HG03066 (cell line): ENCODE data around the gene FAM83F.

ENCODE experiments used
- ATAC-seq: cut with Tn5 transposase; IDR thresholded peaks from one replicate; pipeline ENCODE4 v1.9.1; 2021; ENCODE audit warnings: low read depth; ENCODE audit not compliant: unreplicated experiment

FAM83F gene

GRCh38 chr22:39962071-39962470, 32.7 kb upstream of the FAM83F start:
- no peak for ATAC-seq

DNA sequence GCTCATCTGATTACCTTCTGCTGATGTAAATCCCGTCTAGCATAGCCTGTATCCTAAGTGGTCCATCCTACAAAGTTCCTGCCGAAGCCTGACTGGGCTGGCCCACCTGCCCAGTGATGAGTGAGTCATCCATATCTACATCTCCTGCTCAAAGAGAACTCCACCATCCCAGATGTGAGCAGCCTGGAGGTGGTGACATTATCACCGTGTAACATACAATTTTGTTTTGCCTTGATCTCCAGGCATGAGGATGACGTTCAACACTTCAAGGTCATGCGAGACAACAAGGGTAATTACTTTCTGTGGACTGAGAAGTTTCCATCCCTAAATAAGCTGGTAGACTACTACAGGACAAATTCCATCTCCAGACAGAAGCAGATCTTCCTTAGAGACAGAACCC, 29.0 kb upstream of the FAM83F start:
- no peak for ATAC-seq

GRCh38 chr22:39966470-39966869, 28.3 kb upstream of the FAM83F start:
- ATAC-seq, result no peak

DNA sequence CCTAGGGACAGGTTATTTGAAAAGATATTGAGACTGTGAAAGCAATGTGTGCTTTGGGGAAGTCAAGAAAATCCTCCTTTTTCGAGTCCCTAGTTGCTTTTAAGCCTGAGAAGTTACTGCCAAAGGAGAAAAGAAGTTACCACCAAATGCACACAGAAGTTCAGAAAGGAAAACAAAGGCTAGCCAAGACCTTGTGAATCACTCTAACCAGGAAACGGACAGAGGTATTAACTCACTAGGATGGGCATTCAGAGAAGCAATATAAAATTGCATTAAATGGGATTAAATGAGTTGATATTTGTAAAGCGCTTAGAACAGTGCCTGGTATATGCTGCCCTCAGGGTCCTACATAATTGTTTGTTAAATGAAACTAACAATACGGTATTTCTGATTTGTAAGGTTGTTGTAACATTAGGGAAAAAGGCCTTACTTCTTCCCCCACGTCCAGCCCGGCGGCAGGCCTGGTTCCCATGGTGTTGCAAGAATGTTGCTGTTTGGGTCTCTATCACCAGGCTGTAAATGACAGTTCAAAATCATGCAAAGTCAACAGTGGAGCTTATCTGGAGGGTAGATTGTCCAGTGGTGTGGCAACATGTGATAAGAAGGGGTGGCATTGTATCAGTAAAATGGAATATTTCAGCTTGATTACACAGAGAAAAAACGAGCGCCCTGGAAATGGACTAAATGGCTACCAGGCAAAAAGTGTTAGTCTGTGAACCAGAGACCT, 27.5 kb upstream of the FAM83F start:
- no peak for ATAC-seq

GRCh38 chr22:39967996-39968972, 26.5 kb upstream of the FAM83F start:
- ATAC-seq, result no peak

- no peak for ATAC-seq
Measured at GRCh38 chr22:39970742-39971141, 24.0 kb upstream of the FAM83F start.

DNA sequence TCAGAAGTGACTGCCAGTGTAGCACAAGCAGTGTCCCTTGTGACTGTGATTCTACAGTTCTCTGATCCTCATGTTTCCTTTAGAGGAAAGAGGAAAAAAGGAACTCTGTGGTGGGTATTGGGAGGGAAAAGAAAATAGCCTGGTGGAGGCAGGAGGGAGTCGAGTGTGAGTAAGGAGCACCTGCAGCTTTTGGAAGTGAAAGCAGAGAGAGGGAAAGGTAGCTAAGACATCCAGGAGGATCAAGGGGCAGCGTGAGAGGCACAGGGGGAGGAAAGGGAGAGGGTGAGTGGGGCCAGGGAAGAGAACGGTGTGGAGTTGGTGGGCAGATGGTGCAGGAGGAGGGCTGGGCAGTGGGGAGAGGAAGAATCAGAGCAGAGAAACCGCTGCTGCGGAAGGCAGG, 22.1 kb upstream of the FAM83F start:
- ATAC-seq, result no peak

DNA sequence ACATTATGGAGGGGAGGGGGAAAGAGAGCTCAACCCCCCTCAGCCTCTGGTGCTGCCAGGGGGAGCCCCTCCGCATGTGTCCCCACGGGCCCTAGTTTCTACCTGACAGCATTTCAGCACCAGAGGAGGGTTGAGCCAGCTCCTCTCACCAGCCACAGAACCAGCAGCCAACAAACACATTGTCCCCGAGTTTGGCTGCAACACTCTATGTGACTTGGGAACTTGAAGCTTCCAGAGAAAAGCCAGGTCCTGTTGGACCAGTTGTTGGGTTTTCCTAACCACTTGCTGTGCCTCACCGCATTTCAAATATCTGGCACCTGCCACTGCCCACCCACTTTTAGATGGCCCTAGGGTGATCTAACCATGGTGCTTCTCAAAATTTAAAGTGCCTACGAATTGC, 21.1 kb upstream of the FAM83F start:
- no peak for ATAC-seq

- no peak for ATAC-seq
Measured at GRCh38 chr22:39974065-39974464, 20.7 kb upstream of the FAM83F start.

DNA sequence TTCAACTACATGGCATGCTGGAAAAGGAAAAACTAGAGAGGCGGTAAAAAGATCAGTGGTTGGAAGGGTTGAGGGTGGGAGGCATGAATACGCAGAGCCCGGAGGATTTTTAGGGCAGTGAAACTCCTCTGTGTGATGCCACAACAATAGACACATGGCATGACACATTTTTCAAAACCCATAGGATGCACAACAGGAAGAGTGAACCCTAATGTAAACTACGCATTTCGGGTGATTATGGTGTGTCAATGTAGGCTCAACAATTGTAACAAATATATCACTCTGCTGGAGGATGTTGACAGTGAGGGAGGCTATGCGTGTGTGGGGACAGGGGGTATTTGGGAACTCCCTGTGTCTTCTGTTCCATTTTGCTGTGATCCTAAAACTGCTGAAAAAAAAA, 15.7 kb upstream of the FAM83F start:
- no peak for ATAC-seq

DNA sequence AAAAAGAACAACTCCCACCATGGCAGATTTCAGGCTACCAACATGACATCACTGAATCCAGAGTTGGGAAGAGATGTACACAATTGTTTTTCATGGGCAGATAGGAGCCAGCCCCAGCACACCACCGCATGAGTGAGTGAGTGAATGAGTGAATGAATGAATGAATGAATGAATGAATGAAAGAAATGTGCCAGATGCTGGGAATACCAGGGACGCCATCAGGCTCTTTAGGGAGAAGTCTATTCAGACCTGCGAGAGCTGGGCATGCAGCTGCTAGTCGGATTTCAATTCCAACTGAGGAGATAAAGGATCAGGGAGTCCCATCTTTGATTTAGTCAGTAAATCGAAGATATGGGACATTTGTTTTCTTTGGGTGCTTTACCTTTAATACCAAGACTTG, 15.3 kb upstream of the FAM83F start:
- ATAC-seq, result no peak

GRCh38 chr22:39980596-39980995, 14.2 kb upstream of the FAM83F start:
- ATAC-seq, result no peak

- ATAC-seq, result no peak
Measured at GRCh38 chr22:39983346-39983745, 11.4 kb upstream of the FAM83F start.

- no peak for ATAC-seq
Measured at GRCh38 chr22:39984006-39984405, 10.7 kb upstream of the FAM83F start.

DNA sequence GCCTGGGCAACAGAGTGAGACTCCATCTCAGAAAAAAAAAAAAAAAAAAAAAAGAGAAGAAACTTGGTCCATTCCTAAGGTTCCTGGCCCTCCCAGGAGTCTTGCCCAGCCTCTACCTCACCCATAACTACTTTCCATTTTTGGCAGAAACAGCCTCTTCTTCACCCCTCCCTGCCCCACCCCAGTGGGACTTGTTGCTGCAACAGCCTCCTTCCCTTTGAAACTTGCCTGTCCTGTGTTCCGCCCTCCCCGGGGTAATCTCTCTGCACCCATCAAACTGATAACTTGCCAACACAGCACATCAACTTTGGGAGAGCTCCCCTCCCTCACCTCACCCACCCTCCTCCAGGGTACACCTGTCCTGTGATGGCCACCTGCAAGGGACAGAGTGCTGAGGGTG, 10.0 kb upstream of the FAM83F start:
- ATAC-seq, result no peak

DNA sequence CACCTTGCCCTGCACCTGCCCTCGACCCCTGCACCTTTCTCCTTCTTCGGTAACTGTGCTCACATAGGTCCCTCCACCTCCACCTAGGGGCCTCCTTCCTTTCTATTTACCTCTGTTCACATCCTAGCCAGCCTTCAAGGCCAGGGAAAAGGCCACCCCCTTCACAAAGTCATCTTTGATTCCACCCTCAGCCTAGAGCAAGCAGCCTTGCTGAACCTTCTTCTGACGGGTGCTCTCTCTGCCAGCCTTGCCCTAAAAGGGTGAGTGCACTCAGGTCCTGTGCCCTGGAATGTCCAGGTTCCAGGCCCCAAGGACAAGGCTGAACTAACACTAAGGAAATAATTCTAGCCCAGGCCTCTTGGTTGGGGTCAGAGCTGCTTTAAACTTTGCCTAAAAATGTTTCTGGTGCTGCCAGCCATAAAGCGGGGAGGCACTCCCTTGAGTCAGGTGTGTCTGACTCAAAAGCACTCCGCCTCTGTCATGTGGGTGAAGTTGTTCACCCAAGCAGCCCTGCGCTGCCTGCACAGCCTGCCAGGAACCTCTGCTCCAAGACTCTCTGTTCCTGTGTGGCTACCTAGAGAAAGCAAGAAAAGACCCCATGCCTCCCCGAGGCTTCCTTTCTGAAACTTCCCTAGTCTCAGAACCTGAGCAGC, 9.2 kb upstream of the FAM83F start:
- no peak for ATAC-seq

GRCh38 chr22:39988386-39989114, 6.2 kb upstream of the FAM83F start:
- ATAC-seq, result no peak

DNA sequence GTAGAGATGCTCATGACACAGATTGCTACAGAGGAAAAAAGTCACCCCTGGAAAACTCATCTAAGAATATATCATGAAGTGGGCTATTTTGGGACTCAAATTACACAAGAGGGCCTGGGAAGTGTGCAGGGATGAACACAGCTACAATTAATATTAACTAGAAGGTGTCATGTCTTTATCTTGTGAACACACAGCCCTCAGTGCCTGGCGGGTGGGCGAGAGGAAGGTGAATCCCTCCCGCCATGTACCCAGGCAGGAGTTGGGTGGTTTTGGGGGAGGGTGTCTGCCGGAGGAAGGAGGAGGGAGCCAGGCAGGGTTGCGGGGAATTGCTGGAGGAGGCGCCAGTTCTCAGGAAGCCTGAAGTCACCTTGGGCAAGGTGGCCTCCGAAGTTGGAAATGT, 5.1 kb upstream of the FAM83F start:
- ATAC-seq, result no peak

- ATAC-seq, result no peak
Measured at GRCh38 chr22:39990686-39991085, 4.1 kb upstream of the FAM83F start.

- ATAC-seq, result no peak
Measured at GRCh38 chr22:39991159-39991860, 3.4 kb upstream of the FAM83F start.
